HAP-1 (cell line): ENCODE data around the gene GPR83.

Experiments used
- DNase-seq, 2 experiments: peaks; one replicate each; pipeline ENCODE4 v3.0.0-alpha.2; 2016 to 2020; ENCODE audit warnings: low spot score in 2 of 2
- H3K27me3 ChIP-seq: fragments of 250-450 bp; sonication (Bioruptor Pico); 2 replicates; pipeline ENCODE4 v1.5.1; 2020; ENCODE audit warnings: low read depth, mild to moderate bottlenecking, moderate library complexity
- H3K36me3 ChIP-seq: fragments of 250-450 bp; sonication (Bioruptor Pico); replicated peaks from 2 replicates; pipeline ENCODE4 v1.5.1; 2020; ENCODE audit warnings: mild to moderate bottlenecking
- H3K4me1 ChIP-seq: fragments of 250-450 bp; sonication (Bioruptor Pico); 2 replicates; pipeline ENCODE4 v1.5.1; 2020; ENCODE audit warnings: mild to moderate bottlenecking
- H3K4me3 ChIP-seq: fragments of 250-450 bp; sonication (Bioruptor Pico); 2 replicates; pipeline ENCODE4 v1.5.1; 2020; ENCODE audit warnings: mild to moderate bottlenecking, moderate library complexity
- H3K9me3 ChIP-seq: fragments of 250-450 bp; sonication (Bioruptor Pico); 2 replicates; pipeline ENCODE4 v1.5.1; 2020; ENCODE audit warnings: mild to moderate bottlenecking, moderate library complexity
- in situ Hi-C: fragments of 300-500 bp; cut with MboI; formaldehyde crosslinking; loops from 3 replicates; pipeline ENCODE4 v1.14.3; 2020; ENCODE audit warnings: low sequenced_read_pairs, inconsistent platforms, mixed read lengths

The GPR83 gene

DNA sequence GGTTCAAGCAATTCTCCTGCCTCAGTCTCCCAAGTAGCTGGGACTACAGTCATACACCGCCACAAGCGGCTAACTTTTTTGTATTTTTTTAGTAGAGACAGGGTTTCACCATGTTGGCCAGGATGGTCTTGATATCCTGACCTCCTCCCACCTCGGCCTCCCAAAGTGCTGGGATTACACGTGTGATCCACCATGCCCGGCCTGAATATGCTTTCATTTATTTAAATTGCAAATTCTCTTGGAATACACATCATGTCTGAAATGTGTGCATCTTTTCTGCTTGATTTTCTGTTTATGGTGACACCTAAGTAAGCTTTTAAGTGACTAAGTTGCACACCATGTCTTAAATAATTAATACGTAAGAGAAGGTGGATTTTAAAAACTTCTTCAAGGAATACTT lies 65.2 kb downstream of the GPR83 start:
- H3K27me3 ChIP-seq = no peaks in the 10 kb centered on the region
- in situ Hi-C loops = no loop called here
- H3K36me3 ChIP-seq = no peaks in the 10 kb centered on the region
- no peaks in the 10 kb centered on the region for H3K4me1 ChIP-seq
- H3K4me3 ChIP-seq = no peak overlapping the region
- no peaks in the 10 kb centered on the region for H3K9me3 ChIP-seq
- DNase-seq = no peak

DNA sequence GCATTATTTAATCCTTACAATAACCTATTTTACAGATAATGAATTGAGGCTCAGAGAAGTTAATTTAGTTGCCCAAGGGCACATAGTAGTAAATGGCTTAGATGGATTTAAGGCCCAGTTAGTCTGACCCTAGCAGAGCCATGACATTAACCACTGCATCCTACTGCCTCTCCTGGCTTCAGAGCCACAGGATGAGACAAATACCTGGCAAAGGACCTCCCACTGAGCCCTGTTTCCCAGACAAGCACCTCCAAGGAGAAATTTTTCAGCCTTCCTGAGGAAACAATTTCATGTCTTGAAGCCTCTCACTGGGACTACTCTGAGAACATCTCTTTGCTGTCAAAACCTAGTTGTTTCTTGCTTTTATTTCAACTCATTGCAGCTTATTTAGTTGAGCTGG lies 68.4 kb downstream of the GPR83 start:
- no peak for DNase-seq
- no peak overlapping the region for H3K4me3 ChIP-seq
- H3K36me3 ChIP-seq = no peaks in the 10 kb centered on the region
- H3K9me3 ChIP-seq = no peaks in the 10 kb centered on the region
- peaks cover 3% of the 10 kb centered on the region; the same call in 1 of the 2 replicates for H3K27me3 ChIP-seq
- in situ Hi-C loops = no loop called here
- no peaks in the 10 kb centered on the region for H3K4me1 ChIP-seq

DNA sequence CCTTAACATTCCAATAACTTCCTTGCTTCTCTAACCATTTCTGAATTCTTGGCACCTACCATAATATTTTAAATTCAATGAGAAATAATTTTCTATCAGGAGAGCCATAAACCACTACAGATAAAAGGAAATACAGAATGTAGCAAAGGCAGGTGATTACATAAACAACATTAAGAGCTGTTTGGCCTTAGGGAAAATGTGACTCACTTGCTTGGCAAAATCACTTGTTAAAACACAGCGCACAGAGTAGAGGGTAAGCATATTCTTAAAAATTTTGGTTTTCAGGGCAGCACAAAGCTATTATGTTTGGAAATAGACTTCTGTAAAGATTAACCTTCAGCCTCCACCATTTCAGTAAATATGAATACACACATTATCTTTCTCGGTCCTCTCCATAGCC lies 70.4 kb downstream of the GPR83 start:
- no peak for DNase-seq
- Histone ChIP-seq H3K4me1 (no peaks in the 10 kb centered on the region), H3K4me3 (no peak overlapping the region), H3K36me3 (no peaks in the 10 kb centered on the region), H3K27me3 (peaks cover 3% of the 10 kb centered on the region; the same call in 1 of the 2 replicates), H3K9me3 (no peaks in the 10 kb centered on the region)
- in situ Hi-C loops = no loop called here

DNA sequence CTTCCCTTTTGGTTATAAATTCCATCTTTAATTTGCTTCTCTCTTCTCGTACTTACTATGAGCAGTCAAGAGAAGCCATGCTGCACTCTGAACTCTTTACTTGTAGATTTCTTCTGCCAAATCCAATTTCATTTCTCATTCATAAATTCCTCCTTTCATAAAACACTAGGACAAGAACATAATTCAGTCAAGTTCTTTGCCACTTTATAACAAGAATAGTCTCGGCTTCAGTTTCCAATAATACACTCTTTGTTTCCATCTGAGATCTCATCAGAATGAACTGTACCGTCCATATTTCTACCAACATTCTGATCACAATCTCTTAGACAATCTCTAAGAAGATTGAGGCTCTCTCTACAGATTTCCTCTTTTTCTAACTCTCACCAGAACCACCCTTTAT lies 71.7 kb downstream of the GPR83 start:
- no peaks in the 10 kb centered on the region for H3K4me1 ChIP-seq
- H3K27me3 ChIP-seq = peaks cover 3% of the 10 kb centered on the region; the same call in 1 of the 2 replicates
- DNase-seq = no peak
- H3K36me3 ChIP-seq = no peaks in the 10 kb centered on the region
- in situ Hi-C loops = no loop called here
- H3K4me3 ChIP-seq = no peak overlapping the region
- H3K9me3 ChIP-seq = no peaks in the 10 kb centered on the region

DNA sequence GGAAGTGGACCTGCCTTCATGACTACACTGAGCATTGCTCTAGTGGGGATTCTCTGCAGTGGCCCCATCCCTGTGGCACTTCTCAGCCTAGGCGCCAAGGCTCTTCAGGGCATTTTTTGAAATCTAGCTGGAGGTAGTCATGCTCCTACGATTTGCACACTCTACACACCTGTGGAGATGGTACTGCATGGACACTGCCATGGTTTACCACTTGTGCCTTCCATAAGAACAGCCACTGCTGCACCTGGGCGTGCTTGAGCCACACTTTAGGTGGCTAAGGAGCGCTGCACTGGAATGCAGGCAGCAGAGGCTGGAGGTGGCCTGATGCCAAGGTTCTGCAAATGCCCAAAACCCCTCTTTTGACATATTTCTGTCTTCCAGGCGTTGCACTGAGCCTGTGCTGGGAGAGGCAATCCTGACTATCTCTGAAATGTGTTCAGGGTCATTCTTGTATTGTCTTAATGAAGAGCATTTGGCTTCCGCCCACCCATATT lies 72.6 kb downstream of the GPR83 start:
- DNase-seq = no peak
- in situ Hi-C loops = no loop called here

More for the DNA sequence above, 72.6 kb downstream of the GPR83 start:
- no peak overlapping the region for H3K4me3 ChIP-seq
- no peaks in the 10 kb centered on the region for H3K9me3 ChIP-seq
- no peaks in the 10 kb centered on the region for H3K4me1 ChIP-seq
- no peaks in the 10 kb centered on the region for H3K36me3 ChIP-seq
- peaks cover 3% of the 10 kb centered on the region; the same call in 1 of the 2 replicates for H3K27me3 ChIP-seq
